GM19455 (cell line): Measurements from ENCODE around the gene PNN.
"Not testable (repeated sequence)": the region's sequence is repeated elsewhere in the genome, so short reads cannot be mapped to it uniquely, and the experiment has no call there.

Source experiments
- ATAC-seq: cut with Tn5 transposase; IDR thresholded peaks from one replicate; pipeline ENCODE4 v1.9.1; 2021; ENCODE audit not compliant: unreplicated experiment

Gene PNN

GRCh38 chr14:39180553-39180952 lies 5.5 kb downstream of the PNN start:
- no peak for ATAC-seq

- no peak for ATAC-seq
These were observed 6.1 kb downstream of the PNN start for GRCh38 chr14:39181026-39181692.

GRCh38 chr14:39181693-39182047 lies 6.6 kb downstream of the PNN start:
- no peak for ATAC-seq

GRCh38 chr14:39182770-39183684 lies 8.0 kb downstream of the PNN start:
- no peak for ATAC-seq

GRCh38 chr14:39183685-39184003 lies 8.6 kb downstream of the PNN start:
- ATAC-seq, result not testable (repeated sequence)

- ATAC-seq, result no peak
These were observed 9.7 kb downstream of the PNN start for GRCh38 chr14:39184628-39185255.

- ATAC-seq, result no peak
These were observed 10.4 kb downstream of the PNN start for GRCh38 chr14:39185256-39186049.

- no peak for ATAC-seq
These were observed 12.0 kb downstream of the PNN start for GRCh38 chr14:39186941-39187525.

- ATAC-seq, result no peak
These were observed 28.9 kb downstream of the PNN start for GRCh38 chr14:39203659-39204606.

GRCh38 chr14:39207430-39207829 lies 32.4 kb downstream of the PNN start:
- not testable (repeated sequence) for ATAC-seq

GRCh38 chr14:39211109-39211741 lies 36.2 kb downstream of the PNN start:
- no peak for ATAC-seq

- ATAC-seq, result no peak
These were observed 37.0 kb downstream of the PNN start for GRCh38 chr14:39212034-39212433.

GRCh38 chr14:39212693-39213092 lies 37.6 kb downstream of the PNN start:
- ATAC-seq, result no peak

GRCh38 chr14:39217214-39217879 lies 42.3 kb downstream of the PNN start:
- no peak for ATAC-seq

- ATAC-seq, result no peak
These were observed 43.2 kb downstream of the PNN start for GRCh38 chr14:39218171-39218769.

- no peak for ATAC-seq
These were observed 44.0 kb downstream of the PNN start for GRCh38 chr14:39219075-39219499.

GRCh38 chr14:39220473-39220872 lies 45.4 kb downstream of the PNN start:
- ATAC-seq, result not testable (repeated sequence)

- no peak for ATAC-seq
These were observed 53.0 kb downstream of the PNN start for GRCh38 chr14:39228044-39228443.
